Measurements from ENCODE around the gene ITGB1BP1.

GRCh38 chr2:9398881-9399780 is 24.2 kb downstream of the ITGB1BP1 start:
- no peak for TF ChIP-seq EZH2 (IDR thresholded peaks at IDR 0.05)
- TF ChIP-seq POLR2AphosphoS5 (IDR thresholded peaks at IDR 0.05; ENCODE audit: borderline replicate concordance, low read depth, low read length): no peak
